Measurements from ENCODE around the gene RNF207. TPM values are rescaled to one million over a fixed set of nuclear protein-coding genes. Genes with fewer than 3 reads are reported as not detected.
A peak's percentile ranks its signal among the peaks of the same experiment; 100 is the strongest.

The RNF207 gene
- polyA plus RNA-seq, 4 donors = 15.7 to 72.0 (median 38.7) TPM

DNA sequence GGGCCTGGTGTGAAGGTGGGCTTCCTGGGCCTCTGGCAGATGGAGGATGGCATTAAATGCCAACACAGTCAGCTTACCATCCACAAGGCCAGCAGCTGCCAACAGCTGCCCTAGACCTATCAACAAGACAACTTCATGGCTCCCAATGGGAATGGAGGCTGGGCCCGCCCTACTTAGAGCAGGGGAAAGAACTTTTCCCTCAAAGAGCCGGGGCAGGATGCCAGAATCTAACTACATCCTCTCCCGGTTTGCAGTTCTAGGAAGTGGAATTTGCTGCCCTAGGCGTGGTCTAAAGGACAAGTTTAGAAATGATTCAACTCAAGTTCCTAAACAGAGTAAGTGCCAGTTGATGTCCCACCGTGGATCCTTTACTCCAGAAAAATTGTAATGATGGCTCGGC lies 16.7 kb downstream of the RNF207 start:
- no peak for DNase-seq (ENCODE audit: low read depth in 4 of 4, low spot score in 3 of 4)

DNA sequence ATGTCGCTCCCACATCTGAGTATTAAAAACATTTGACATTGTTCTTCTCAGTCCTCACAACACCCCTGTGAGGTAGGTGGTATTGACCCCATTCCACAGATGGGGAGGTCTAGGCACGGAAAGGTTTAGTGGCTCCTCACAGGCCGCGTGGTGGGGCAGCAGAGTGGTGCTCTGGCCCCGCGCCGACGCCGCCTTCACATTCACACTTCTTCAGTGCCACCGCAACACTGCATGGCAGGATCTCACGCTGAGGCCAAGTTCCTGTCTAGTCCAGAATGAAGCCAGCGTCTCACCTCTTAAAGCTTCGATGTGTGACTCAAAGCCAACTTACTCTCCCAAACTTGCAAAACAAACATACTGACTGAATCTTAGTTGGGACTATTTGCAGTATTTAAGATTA lies 17.7 kb downstream of the RNF207 start:
- no peak for DNase-seq (ENCODE audit: low read depth in 4 of 4, low spot score in 3 of 4)

DNA sequence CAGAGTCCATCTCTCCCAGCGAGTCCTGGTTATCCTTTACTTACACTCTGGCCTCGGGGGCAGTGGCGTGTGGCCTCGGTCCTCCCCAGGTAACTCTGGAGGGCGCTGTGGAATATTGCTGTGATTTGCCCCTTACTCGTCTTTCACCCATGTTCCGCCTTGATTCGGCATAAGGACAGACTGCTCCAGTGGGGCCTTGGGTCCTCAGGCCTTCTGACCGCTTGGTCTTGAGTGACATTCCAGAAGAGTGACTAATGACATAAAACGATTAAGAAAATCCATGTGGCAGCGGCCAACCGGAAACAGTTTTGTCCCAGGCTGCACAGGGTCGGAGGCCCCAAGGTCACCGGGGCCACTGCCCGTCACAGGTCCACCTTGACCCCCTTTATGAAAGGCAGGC lies 18.8 kb downstream of the RNF207 start:
- no peak for DNase-seq (ENCODE audit: low read depth in 4 of 4, low spot score in 3 of 4)

DNA sequence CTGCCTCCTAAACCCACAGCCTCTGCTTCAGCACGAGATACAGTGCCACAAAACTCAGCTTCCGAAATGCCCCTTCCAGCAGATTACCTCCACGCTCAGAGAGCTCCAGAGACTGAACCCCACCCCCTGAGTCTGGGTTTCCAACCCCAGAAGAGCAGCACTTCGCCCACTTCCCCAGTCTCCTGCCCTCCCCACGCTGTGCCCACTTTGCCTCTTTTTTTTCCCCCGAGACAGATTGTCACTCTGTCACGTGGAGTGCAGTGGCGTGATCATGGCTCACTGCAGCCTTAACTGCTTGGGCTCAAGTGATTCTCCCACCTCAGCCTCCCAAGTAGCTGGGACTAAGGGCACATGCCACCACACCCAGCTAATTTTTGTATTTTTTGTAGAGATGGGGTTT lies 19.7 kb downstream of the RNF207 start:
- DNase-seq (ENCODE audit: low read depth in 4 of 4, low spot score in 3 of 4) = no peak

DNA sequence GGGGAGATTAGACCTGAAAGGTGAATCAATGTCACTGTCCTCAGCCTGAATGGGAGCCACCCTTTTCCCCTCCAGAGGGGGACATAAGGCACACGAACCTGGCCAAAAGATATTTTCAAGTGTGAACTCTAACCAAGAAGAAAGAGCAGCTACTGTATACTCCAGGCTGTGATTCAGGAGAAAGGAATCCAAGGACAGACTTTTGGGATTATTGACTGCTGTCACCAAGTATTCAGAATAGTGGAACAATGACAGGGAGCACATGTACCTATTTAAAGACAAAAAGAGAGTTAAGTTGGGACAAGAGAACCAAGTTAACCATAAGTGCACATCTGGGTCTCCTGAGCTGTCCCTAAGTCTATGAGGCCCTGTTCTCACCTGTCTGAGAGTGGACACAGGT lies 27.5 kb downstream of the RNF207 start:
- no peak for DNase-seq (ENCODE audit: low read depth in 4 of 4, low spot score in 3 of 4)

DNA sequence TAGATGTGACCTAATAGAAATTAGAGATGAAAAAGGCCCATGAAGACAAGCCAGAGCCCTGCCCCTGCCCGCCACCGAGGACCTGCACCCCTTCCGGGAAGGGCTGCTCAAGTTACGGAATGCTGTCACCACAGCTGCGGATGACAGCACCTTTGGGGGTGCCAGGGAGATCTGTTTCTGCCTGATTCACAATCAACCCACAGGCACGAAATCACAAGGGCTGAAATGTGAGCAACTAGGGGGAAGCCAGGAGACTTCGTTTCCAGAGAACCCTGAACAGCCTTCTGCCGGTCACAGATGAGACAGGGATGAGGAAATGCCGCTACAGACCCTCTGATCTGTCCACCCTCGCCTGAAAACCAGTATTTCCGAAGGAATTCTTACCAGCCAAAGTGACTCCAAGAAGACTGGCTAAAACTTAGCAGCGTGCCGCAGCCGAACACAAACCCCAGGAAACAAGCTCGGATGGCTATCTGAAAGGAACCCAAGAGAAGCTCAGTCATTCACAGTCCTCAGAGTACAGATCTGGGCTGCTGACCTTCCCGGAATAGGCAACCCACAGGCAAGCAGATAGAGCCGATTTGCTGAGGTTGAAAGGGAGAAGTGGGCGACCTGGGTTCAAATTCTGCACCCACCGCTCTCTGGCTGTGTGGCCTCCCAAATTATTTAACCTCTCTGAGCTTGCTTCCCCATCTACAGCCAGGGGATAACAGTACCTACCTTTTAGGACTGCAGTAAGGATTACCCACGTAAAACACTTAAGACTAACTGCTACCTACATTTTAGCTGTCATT lies 28.8 kb downstream of the RNF207 start:
- DNase-seq (ENCODE audit: low read depth in 4 of 4, low spot score in 3 of 4) = no peak

DNA sequence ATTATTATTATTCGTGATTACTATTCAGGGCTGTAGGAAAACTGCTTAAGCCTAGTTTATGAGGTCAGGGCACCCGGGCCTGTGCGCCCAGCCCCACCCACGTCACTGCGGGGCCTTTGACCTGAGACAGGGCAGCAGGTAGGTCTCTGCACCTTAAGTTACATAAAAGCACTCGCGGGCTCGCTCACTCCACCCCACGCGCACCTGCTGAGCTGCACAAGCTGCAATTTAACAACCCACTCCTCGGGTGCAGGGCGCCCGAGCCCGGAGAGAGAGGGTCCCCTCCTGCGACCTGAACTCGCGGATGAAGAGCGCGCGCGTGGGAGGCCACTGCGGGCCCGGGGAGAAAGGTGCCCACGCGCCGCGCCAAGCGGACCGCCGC lies 29.4 kb downstream of the RNF207 start:
- DNase-seq (ENCODE audit: low read depth in 4 of 4, low spot score in 3 of 4) = no peak

DNA sequence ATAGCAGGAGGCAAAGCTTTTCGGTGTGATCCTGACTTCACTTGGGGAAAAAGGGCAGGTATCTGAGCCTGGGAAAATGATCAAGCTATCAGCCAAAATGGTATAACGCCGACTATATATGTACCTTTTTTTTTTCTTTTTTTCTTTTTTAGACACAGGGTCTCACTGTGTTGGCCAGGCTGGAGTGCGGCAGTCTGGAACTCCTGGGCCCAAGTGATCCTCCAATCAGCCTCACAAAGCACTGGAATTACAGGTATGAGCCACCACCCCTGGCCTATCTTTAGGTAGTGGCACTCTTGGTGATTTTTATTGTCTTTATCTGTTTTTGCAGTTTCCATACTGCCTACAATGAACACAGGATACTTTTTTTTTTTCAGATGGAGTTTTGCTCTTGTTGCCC lies 31.2 kb downstream of the RNF207 start:
- DNase-seq (ENCODE audit: low read depth in 4 of 4, low spot score in 3 of 4) = no peak

DNA sequence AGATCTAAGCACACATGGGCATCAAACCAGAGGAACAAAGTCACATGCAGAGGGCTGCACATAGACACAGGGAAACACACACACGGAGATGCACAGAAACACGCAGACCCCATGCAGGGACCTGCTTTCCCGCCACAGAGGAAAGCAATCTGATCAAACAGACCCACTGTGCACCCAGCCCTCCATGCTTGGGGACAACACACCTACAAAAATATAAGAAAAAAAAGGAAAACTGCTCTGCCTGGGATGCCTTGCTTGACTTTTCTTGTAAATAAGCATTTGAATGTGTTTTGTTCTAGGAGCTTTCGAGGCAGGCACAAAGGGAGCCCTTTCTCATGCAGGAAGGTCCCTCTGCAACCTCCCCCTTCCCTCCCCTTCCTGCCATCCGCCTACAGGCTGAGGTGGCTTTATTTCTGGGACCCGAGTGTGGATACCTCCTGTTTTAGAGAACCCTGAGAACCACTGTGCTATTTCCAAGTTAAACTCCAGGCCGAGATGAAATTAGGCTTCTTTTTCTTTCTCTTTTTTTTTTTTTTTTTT lies 33.4 kb downstream of the RNF207 start:
- no peak for DNase-seq (ENCODE audit: low read depth in 4 of 4, low spot score in 3 of 4)

DNA sequence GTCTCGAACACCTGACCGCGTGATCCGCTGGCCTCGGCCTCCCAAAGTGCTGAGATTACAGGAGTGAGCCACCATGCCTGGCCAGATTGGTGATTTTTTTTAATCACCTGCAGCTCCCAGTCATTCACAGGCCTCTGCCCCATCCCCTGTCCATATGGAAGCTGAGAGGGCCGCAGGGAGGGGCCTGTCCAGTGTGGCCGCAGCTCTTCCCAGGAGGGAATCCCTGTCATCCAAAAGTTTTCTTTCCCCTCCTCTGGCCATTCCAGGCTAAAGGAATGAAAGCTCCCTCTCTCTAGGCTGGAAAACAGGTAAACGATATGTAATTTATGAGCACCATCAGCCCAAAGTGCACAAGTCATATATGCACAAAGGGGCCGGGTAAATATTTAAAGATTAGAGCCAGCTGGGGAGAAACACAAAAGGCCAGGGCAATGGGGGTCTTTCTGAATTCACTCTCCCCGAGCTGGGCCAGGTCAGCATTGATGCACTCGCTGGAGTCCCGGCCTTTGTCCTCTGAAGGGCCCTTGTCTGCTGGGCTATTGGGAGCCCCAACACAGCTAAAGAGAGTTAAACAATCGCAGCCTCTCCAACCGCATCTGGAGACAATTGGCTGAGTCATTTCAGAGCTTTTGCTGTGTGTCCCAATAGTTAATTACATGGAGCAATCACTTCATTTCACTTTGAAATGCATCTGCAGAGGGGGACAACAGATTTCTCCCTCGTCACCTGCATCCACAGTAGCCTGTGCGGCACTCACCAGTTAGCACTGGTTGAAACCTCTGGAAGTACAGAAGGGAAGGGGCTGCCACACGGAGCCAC lies 34.2 kb downstream of the RNF207 start:
- DNase-seq (ENCODE audit: low read depth in 4 of 4, low spot score in 3 of 4) = no peak

DNA sequence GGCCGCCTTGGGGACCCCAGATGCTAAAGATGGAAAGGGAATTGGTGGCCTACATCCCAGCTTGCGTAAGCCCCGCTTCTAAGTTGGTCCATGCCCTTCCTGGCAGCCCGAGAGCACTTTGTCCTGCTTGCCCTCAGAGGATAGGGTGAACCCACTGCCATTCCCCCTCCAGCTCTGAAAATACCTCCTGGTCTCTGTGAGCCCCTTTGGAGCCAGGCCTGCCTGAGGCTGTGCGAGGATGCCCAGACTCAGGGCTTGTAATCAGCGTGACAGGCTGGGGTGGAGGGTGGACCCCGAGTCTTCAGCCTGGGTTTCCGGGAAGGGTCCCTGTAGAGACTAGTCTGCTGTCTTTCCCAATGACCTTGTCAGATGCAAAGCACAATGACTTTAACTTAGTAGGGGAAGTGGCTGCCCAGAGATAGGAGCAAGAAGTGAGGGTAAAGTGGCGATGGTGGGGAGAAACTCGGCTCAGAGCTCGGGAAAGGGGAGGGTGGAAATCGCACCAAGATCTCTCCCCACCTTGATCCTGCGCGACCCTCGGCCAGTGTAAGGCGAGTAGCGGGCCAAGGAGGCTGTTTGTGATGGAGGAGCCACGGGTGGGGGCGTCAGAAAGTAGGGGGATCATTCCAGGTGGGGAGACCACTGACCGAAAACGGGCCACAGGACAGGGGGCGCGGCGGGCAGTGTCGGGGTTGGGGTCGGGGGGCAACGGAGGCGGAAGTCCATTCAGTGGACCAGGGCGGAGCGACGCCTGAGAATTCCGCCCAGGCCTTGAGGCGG lies 35.4 kb downstream of the RNF207 start:
- no peak for DNase-seq (ENCODE audit: low read depth in 4 of 4, low spot score in 3 of 4)

DNA sequence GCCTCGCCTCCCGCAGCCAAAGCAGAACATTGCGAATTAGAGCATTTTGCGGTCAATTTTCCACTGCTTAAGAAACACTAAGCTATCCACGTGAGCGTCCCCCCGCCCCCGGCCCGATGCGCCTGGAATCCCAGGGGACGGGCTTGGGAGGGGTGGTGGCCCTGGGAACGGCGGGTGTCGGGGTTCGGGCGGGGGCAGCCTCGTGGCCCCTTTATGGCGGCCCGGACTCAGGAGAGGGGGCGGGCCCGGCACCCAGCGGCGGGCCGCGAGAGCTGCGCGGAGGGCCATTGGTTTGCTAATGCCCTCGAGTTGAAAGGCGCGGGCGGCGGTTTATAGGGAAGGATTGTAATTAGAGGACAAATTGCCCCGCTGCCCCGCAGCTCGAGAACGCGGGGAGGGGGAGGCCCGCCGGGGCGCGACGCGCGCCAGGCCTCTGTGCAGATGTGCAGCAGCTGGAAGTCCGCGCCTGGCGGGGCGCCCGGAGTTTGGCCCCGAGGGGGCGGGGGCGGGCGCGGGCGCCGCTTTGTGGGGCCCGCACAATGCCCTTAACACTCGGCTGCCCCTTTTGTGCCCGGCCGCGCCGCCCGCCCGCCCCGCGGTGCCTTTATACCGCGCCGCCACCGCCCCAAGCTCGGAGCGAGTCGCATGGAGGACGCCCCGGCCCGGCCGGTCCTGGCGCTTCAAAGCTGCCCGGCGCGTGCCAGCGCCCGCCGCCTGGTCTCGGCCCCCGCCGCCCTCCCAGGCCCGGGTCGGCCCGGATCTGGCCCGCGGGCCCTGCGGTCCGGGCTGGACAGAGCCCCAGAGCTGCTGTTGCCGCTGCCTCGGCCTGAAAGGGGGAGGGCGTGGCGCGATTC lies 36.2 kb downstream of the RNF207 start:
- no peak for DNase-seq (ENCODE audit: low read depth in 4 of 4, low spot score in 3 of 4)

DNA sequence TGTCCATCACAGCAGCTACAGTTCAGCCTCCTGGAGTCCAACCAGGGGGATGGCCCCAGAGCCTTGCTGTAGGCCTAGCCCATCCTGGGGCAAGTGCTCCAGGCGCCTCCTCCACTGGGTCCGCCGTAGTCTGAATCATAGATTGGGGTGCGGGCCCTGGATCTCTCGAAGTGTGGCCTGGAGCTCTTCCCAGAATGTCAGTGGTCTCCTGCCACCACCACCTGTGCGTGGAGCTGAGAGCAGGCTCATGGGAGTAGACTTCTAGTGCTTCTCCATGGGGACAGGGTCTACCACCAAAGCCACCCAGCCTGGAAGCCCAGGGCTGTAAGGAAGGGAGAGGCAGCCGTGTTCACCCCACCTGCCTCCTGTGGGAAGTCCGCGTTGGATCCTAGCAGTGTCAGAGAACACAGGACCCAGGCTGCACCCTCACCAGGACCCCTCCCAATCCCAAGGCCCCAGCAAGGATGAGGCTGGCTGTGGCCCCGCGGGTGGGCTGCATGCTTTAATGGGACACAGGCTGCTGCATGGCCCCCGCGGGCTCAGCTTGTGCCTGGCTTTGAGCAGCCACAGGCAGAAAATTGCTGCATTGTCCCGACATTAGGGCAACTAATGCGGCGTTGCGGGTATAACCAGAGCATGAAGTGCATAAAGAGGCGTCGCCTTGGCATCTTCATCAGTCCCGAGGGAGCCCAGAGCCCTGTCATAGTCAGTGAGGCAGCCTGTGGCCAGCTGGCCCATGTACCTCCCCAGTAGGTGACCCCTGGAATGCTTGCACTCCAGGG lies 37.3 kb downstream of the RNF207 start:
- DNase-seq (ENCODE audit: low read depth in 4 of 4, low spot score in 3 of 4) = no peak

DNA sequence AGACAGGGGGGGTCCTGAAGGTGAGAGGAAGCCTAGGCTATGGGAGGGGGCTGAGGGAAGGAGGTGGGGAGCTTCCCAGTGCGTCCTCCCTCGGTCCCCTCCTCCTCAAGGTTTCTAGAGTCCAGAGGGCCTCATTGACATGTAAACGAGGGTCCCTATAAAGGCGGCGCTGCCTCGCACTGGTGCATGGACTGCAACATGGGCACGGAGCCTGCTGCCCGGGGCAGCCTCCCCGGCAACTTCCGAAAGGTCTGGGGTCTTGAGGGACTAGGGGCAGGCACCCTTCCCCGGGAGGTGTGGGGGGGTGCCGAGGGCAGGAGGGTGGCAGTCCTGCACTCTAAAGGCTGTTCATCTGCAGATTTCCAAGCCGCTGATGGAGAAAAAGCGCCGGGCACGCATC lies 38.1 kb downstream of the RNF207 start, which contains the start of gene HES3:
HES3 (plus strand) TSS at position 187 of the 400 bp plus-strand sequence; CDS start at position 374, 187 bp downstream.
- DNase-seq (ENCODE audit: low read depth in 4 of 4, low spot score in 3 of 4) = no peak

DNA sequence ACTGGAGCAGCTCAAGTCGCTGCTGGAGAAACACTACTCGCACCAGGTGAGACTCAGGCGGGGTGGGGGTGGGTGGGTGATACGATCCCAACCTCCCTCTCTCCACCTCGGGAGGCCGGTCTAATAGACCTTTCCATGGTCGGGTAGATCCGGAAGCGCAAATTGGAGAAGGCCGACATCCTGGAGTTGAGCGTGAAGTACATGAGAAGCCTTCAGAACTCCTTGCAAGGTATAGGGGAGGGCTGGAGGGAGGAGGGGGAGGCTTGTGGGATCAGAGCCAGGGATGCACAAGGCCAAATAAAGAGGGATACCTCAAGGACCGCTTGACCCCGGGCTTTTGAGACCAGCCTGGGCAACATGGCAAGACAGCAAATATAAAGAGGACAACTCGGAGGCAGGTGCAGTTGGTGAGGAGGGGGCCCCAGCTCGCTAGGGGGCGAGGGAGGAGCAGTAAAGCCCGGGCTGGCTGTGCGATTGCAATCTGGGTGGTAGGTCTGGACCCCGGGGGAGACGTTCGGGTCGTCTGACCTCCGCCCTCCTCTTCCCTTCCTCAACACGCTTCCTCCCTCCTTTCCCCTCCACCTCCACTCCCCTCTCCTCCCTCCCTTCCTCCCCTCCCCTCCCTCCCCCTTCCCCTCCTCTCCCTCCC lies 38.6 kb downstream of the RNF207 start:
- DNase-seq (ENCODE audit: low read depth in 4 of 4, low spot score in 3 of 4) = no peak

DNA sequence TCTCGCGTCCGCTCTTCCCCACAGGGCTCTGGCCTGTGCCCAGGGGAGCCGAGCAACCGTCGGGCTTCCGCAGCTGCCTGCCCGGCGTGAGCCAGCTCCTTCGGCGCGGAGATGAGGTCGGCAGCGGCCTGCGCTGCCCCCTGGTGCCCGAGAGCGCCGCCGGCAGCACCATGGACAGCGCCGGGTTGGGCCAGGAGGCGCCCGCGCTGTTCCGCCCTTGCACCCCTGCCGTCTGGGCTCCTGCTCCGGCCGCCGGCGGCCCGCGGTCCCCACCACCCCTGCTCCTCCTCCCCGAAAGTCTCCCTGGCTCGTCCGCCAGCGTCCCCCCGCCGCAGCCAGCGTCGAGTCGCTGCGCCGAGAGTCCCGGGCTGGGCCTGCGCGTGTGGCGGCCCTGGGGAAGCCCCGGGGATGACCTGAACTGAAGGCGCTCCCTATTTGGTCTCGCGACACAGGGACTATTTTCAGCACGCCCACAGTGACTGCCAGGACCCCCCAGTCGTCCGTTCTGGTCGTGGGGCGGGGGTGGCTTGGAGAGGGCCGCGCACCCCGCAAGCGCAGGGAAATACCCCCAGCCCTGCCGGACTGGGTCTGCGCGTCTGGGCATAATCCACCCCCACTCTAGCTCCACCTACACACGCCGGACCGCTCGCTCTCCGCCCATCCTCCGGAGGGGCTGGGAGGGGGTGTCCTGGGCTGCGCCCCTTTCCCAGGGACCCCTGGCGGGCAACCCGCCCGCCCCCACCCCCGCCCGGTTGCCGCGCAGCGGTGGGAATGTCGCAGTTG lies 39.4 kb downstream of the RNF207 start:
- peak in 2 of 4 donors; percentile 66 to 70 for DNase-seq (ENCODE audit: low read depth in 4 of 4, low spot score in 3 of 4)

DNA sequence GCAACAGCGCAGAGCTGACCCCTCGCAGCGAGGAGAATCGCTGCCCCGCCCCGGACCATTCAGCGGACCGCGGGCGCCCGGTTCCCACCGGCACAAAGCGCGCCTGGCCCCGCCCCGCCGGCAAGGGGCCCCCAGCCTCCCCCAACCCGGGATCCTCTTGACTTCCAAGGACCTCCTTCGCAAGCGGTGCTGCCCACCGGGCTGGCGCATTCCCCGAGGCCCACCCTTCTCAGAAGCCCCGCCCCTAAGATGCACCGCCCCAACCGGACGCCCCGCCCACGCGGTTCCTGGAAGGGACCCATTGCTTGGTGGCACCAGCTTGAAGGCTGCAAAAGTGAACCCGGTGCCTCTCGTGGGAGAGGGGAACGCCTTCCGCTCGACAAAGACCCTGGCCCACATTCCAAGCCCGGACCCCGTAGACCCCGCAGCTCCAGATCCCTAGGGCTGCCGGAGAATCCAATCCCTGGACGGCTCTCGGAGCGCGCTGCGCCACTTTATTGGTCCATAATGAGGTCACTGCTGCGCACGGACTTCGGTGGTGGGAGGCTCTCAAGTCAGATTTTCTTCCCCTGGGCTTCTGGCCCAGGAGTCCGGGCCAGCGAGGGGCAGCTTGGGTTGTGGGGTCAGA lies 40.1 kb downstream of the RNF207 start:
- no peak for DNase-seq (ENCODE audit: low read depth in 4 of 4, low spot score in 3 of 4)
